H9 (cell line): ENCODE data around the gene C17orf107. TPM values are rescaled to one million over a fixed set of nuclear protein-coding genes. Genes with fewer than 3 reads are reported as not detected.

Source experiments
- DNase-seq: peaks from one replicate; pipeline ENCODE4 v3.0.0-alpha.2; 2017
- H2AFZ ChIP-seq: one replicate; pipeline ENCODE4 v1.6.1; 2013; ENCODE audit warnings: mild to moderate bottlenecking, low read length, control low read depth, moderate library complexity
- H2AK5ac ChIP-seq: 2 replicates; pipeline ENCODE4 v1.6.1; 2013; ENCODE audit warnings: low read length, control low read depth, mixed read lengths; ENCODE audit not compliant: insufficient read length
- H2BK120ac ChIP-seq: one replicate; pipeline ENCODE4 v1.6.1; 2013; ENCODE audit warnings: low read depth, mild to moderate bottlenecking, low read length, control low read depth, inconsistent platforms; ENCODE audit not compliant: poor library complexity, severe bottlenecking
- H2BK12ac ChIP-seq: 2 replicates; pipeline ENCODE4 v1.6.1; 2013; ENCODE audit warnings: low read length, control low read depth, mixed read lengths, low read depth; ENCODE audit not compliant: insufficient read length
- H2BK15ac ChIP-seq: 2 replicates; pipeline ENCODE4 v1.6.1; 2013; ENCODE audit warnings: low read depth, low read length, control low read depth
- H2BK20ac ChIP-seq: one replicate; pipeline ENCODE4 v1.6.1; 2013; ENCODE audit warnings: low read depth, mild to moderate bottlenecking, low read length, control low read depth, inconsistent platforms; ENCODE audit not compliant: poor library complexity, severe bottlenecking
- H2BK5ac ChIP-seq: 2 replicates; pipeline ENCODE4 v1.6.1; 2013; ENCODE audit warnings: low read length, control low read depth, mixed read lengths; ENCODE audit not compliant: insufficient read length
- H3K14ac ChIP-seq: 2 replicates; pipeline ENCODE4 v1.6.1; 2013; ENCODE audit warnings: low read length, control low read depth; ENCODE audit not compliant: insufficient read depth
- H3K18ac ChIP-seq: 2 replicates; pipeline ENCODE4 v1.6.1; 2013; ENCODE audit warnings: low read depth, mild to moderate bottlenecking, mixed read lengths, low read length, control low read depth; ENCODE audit not compliant: insufficient read length
- H3K23ac ChIP-seq: 2 replicates; pipeline ENCODE4 v1.6.1; 2013; ENCODE audit warnings: low read length, control low read depth, mixed read lengths, low read depth; ENCODE audit not compliant: insufficient read length
- H3K23me2 ChIP-seq: 2 replicates; pipeline ENCODE4 v1.6.1; 2013; ENCODE audit warnings: low read depth, mild to moderate bottlenecking, mixed read lengths, low read length, control low read depth; ENCODE audit not compliant: insufficient read length, poor library complexity, severe bottlenecking
- H3K27ac ChIP-seq: 2 replicates; pipeline ENCODE4 v1.5.1; 2013; ENCODE audit warnings: low read length, control low read depth, mixed read lengths, low read depth; ENCODE audit not compliant: insufficient read length
- H3K27me3 ChIP-seq: 2 replicates; pipeline ENCODE4 v1.6.1; 2013; ENCODE audit warnings: low read length, control low read depth, inconsistent platforms; ENCODE audit not compliant: insufficient read depth
- H3K4ac ChIP-seq: 2 replicates; pipeline ENCODE4 v1.6.1; 2013; ENCODE audit warnings: low read depth, mild to moderate bottlenecking, control low read depth, inconsistent platforms, low read length, moderate library complexity
- H3K4me1 ChIP-seq: 2 replicates; pipeline ENCODE4 v1.6.1; 2013; ENCODE audit warnings: low read length, control low read depth, inconsistent platforms; ENCODE audit not compliant: insufficient read depth
- H3K4me2 ChIP-seq: 2 replicates; pipeline ENCODE4 v1.6.1; 2013; ENCODE audit warnings: low read length, control low read depth, mixed read lengths; ENCODE audit not compliant: insufficient read length, insufficient read depth
- H3K56ac ChIP-seq: 2 replicates; pipeline ENCODE4 v1.6.1; 2013; ENCODE audit warnings: low read depth, mild to moderate bottlenecking, mixed read lengths, low read length, control low read depth; ENCODE audit not compliant: insufficient read length
- H3K79me1 ChIP-seq: 2 replicates; pipeline ENCODE4 v1.6.1; 2013; ENCODE audit warnings: low read depth, mild to moderate bottlenecking, moderate library complexity, low read length, control low read depth, inconsistent platforms; ENCODE audit not compliant: insufficient read depth, poor library complexity, severe bottlenecking
- H3K79me2 ChIP-seq: 2 replicates; pipeline ENCODE4 v1.6.1; 2013; ENCODE audit warnings: low read length, control low read depth, inconsistent platforms; ENCODE audit not compliant: insufficient read depth
- H3K9ac ChIP-seq: 2 replicates; pipeline ENCODE4 v1.6.1; 2013; ENCODE audit warnings: low read length, control low read depth, mixed read lengths; ENCODE audit not compliant: insufficient read length; ENCODE audit errors: extremely low read depth
- H3K9me3 ChIP-seq: one replicate; pipeline ENCODE4 v1.6.1; 2013; ENCODE audit warnings: low read depth, low read length, inconsistent platforms; ENCODE audit not compliant: control insufficient read depth
- H3T11ph ChIP-seq: one replicate; pipeline ENCODE4 v1.6.1; 2013; ENCODE audit warnings: mild to moderate bottlenecking, low read length, control low read depth, inconsistent platforms
- H4K20me1 ChIP-seq: one replicate; pipeline ENCODE4 v1.6.1; 2013; ENCODE audit not compliant: control insufficient read depth, insufficient read length, insufficient read depth
- H4K5ac ChIP-seq: 2 replicates; pipeline ENCODE4 v1.6.1; 2013; ENCODE audit warnings: low read depth, mild to moderate bottlenecking, mixed read lengths, low read length, control low read depth; ENCODE audit not compliant: insufficient read length
- H4K8ac ChIP-seq: replicated peaks from 2 replicates; pipeline ENCODE4 v1.6.1; 2013; ENCODE audit warnings: low read length, control low read depth, mixed read lengths, low read depth; ENCODE audit not compliant: insufficient read length
- H4K91ac ChIP-seq: 2 replicates; pipeline ENCODE4 v1.6.1; 2013; ENCODE audit warnings: low read depth, mild to moderate bottlenecking, moderate library complexity, mixed read lengths, low read length, control low read depth; ENCODE audit not compliant: insufficient read length
- H3K27ac Mint-ChIP-seq, 3 experiments: 2 replicates in 2 of 3; 3 replicates in 1 of 3; pipeline ENCODE4 v1.8.0; 2020 to 2021; ENCODE audit warnings: mixed read lengths in 3 of 3, mild to moderate bottlenecking in 1 of 3, moderate library complexity in 1 of 3
- H3K27me3 Mint-ChIP-seq: 2 replicates; pipeline ENCODE4 v1.8.0; 2021; ENCODE audit warnings: low read depth, mild to moderate bottlenecking, moderate library complexity, mixed read lengths
- H3K36me3 Mint-ChIP-seq, 3 experiments: 2 replicates in 2 of 3; 3 replicates in 1 of 3; pipeline ENCODE4 v1.8.0; 2020 to 2021; ENCODE audit warnings: low read depth in 3 of 3, mixed read lengths in 3 of 3; ENCODE audit not compliant: insufficient read depth in 1 of 3
- H3K4me1 Mint-ChIP-seq, 2 experiments: 2 replicates each; pipeline ENCODE4 v1.8.0; 2020; ENCODE audit warnings: mixed read lengths in 2 of 2
- H3K4me3 Mint-ChIP-seq, 2 experiments: 2 replicates in 1 of 2; 3 replicates in 1 of 2; pipeline ENCODE4 v1.8.0; 2020 to 2021; ENCODE audit warnings: mild to moderate bottlenecking in 2 of 2, mixed read lengths in 2 of 2, moderate library complexity in 1 of 2
- H3K9me3 Mint-ChIP-seq, 2 experiments: 2 replicates in 1 of 2; 3 replicates in 1 of 2; pipeline ENCODE4 v1.8.0; 2020; ENCODE audit warnings: mild to moderate bottlenecking in 2 of 2, mixed read lengths in 2 of 2, moderate library complexity in 1 of 2
- WGBS: extraction: QIAGEN DNeasy Blood & Tissue Kit; methylation state at CpG from one replicate; pipeline ENCODE4 v1.1.7; 2013; ENCODE audit warnings: missing lambda C conversion rate, low lambda C conversion rate, mixed read lengths; ENCODE audit not compliant: insufficient read length; ENCODE audit errors: extremely low coverage; 5-methylcytosine and 5-hydroxymethylcytosine counted together
- total RNA-seq: library from RNA; stranded (reverse); gene quantifications from 2 replicates; pipeline ENCODE4 v1.2.1, GENCODE V29; 2021
- TF ChIP-seq, protein P1 (sequence below): fragments of 200-600 bp; sonication (generic); conservative IDR thresholded peaks from 3 replicates; pipeline ENCODE4 v1.8.0; 2021; ENCODE audit warnings: antibody characterized with exemption, mild to moderate bottlenecking

Gene C17orf107
- total RNA-seq, 1 experiment from 2014 or later: 4.4 TPM

DNA sequence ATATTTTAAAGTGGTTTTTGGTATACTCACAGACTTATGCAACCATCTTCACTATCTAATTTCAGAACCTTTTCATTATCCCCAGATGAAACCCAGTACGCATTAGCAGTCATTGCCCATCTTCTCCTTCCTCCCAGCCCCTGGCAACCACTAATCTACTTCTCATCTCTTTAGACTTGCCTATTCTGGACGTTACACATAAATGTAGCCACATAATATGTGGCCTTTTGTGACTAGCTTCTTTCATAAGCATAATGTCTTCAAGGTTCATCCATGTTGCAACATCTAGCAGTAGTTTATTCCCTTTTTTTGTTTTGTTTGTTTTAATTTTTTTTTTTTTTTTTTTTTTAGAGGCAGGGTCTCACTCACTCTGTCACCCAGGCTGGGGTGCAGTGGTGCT, 28.5 kb upstream of the C17orf107 start:
- Histone ChIP-seq H2BK20ac (no peak overlapping the region), H2BK120ac (no peak overlapping the region)

More for the DNA sequence above, 28.5 kb upstream of the C17orf107 start:
- H3K4me2 ChIP-seq: no peak overlapping the region
- no CpG with 5 or more reads among the region's 2 CpGs for WGBS
- Mint-ChIP-seq H3K4me1 (peaks cover 7% of the 10 kb centered on the region in 2 experiments), H3K27ac (no peak overlapping the region; a peak in 2 of 7 replicates), H3K27me3 (no peaks in the 10 kb centered on the region), H3K36me3 (peaks cover 0 to 3% (median 2%) of the 10 kb centered on the region in 3 experiments; a peak in 3 of 7 replicates), H3K4me3 (no peak overlapping the region), H3K9me3 (no peaks in the 10 kb centered on the region)
- H4K8ac ChIP-seq: no peak overlapping the region
- no peak overlapping the region for H3K23ac ChIP-seq
- no peaks in the 10 kb centered on the region for H4K20me1 ChIP-seq
- H3K4ac ChIP-seq: no peak overlapping the region
- no peak overlapping the region for H4K5ac ChIP-seq
- H2AK5ac ChIP-seq: no peak overlapping the region
- no peaks in the 10 kb centered on the region; the same call in 1 of the 2 replicates for H3K4me1 ChIP-seq
- no peak overlapping the region for H2BK5ac ChIP-seq
- peaks cover 2% of the 10 kb centered on the region; the same call in 1 of the 2 replicates for H3K79me2 ChIP-seq
- no peak overlapping the region for H2BK15ac ChIP-seq
- DNase-seq: no peak
- no peaks in the 10 kb centered on the region for H3K27me3 ChIP-seq
- no peaks in the 10 kb centered on the region for H3K23me2 ChIP-seq
- H3K56ac ChIP-seq: no peak overlapping the region
- H2BK12ac ChIP-seq: no peak overlapping the region
- H3T11ph ChIP-seq: no peak overlapping the region
- H3K27ac ChIP-seq: no peak overlapping the region
- H4K91ac ChIP-seq: no peak overlapping the region
- no peak overlapping the region for H2AFZ ChIP-seq
- H3K9me3 ChIP-seq: no peaks in the 10 kb centered on the region
- H3K79me1 ChIP-seq: no peaks in the 10 kb centered on the region
- TF ChIP-seq, protein P1, sequence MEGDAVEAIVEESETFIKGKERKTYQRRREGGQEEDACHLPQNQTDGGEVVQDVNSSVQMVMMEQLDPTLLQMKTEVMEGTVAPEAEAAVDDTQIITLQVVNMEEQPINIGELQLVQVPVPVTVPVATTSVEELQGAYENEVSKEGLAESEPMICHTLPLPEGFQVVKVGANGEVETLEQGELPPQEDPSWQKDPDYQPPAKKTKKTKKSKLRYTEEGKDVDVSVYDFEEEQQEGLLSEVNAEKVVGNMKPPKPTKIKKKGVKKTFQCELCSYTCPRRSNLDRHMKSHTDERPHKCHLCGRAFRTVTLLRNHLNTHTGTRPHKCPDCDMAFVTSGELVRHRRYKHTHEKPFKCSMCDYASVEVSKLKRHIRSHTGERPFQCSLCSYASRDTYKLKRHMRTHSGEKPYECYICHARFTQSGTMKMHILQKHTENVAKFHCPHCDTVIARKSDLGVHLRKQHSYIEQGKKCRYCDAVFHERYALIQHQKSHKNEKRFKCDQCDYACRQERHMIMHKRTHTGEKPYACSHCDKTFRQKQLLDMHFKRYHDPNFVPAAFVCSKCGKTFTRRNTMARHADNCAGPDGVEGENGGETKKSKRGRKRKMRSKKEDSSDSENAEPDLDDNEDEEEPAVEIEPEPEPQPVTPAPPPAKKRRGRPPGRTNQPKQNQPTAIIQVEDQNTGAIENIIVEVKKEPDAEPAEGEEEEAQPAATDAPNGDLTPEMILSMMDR: no peak
- no peak overlapping the region for H3K18ac ChIP-seq
- H3K14ac ChIP-seq: no peak overlapping the region
- no peak overlapping the region for H3K9ac ChIP-seq
